Neural cell (in vitro differentiated cells): ENCODE results near the gene ZBTB7A. TPM values are rescaled to one million over a fixed set of nuclear protein-coding genes. Genes with fewer than 3 reads are reported as not detected.

Source experiments
- H2AFZ ChIP-seq: fragments of 200-600, 300-800 bp; sonication (generic), shearing (Covaris generic); 2 replicates; pipeline ENCODE4 v1.6.0; 2014; ENCODE audit warnings: low read depth, mild to moderate bottlenecking, antibody characterized with exemption, low read length, moderate library complexity
- H3F3A ChIP-seq: fragments of 200-600 bp; shearing (Covaris generic); 2 replicates; pipeline ENCODE4 v1.6.1; 2016; ENCODE audit warnings: mild to moderate bottlenecking, moderate library complexity, mixed read lengths, antibody characterized with exemption, low read length; ENCODE audit not compliant: insufficient read depth, poor library complexity, severe bottlenecking
- H3K27ac ChIP-seq: fragments of 200-600, 300-800 bp; sonication (generic), shearing (Covaris generic); 2 replicates; pipeline ENCODE4 v1.5.1; 2014; ENCODE audit warnings: mild to moderate bottlenecking, low read length, moderate library complexity
- H3K27me3 ChIP-seq: fragments of 300-800, 200-600 bp; sonication (generic), shearing (Covaris generic); 2 replicates; pipeline ENCODE4 v1.6.0; 2014; ENCODE audit warnings: mild to moderate bottlenecking, low read depth, low read length, moderate library complexity; ENCODE audit not compliant: insufficient read depth
- H3K36me3 ChIP-seq: fragments of 300-800, 200-600 bp; sonication (generic), shearing (Covaris generic); 2 replicates; pipeline ENCODE4 v1.5.1; 2014; ENCODE audit warnings: mild to moderate bottlenecking, antibody characterized with exemption, low read length, moderate library complexity; ENCODE audit not compliant: insufficient read depth
- H3K4me2 ChIP-seq: fragments of 300-800, 200-600 bp; sonication (generic), shearing (Covaris generic); 2 replicates; pipeline ENCODE4 v1.6.0; 2014; ENCODE audit warnings: mild to moderate bottlenecking, low read length
- H3K4me3 ChIP-seq: fragments of 300-800, 200-600 bp; sonication (generic), shearing (Covaris generic); 2 replicates; pipeline ENCODE4 v1.5.1; 2014; ENCODE audit warnings: mild to moderate bottlenecking, low read length, moderate library complexity
- H3K79me2 ChIP-seq: fragments of 200-600 bp; shearing (Covaris generic); replicated peaks from 2 replicates; pipeline ENCODE4 v1.6.0; 2014; ENCODE audit warnings: mild to moderate bottlenecking, low read length, moderate library complexity; ENCODE audit not compliant: insufficient read depth
- H3K9ac ChIP-seq: fragments of 300-800, 200-600 bp; sonication (generic), shearing (Covaris generic); 2 replicates; pipeline ENCODE4 v1.6.1; 2016; ENCODE audit warnings: mild to moderate bottlenecking, low read length, mixed read lengths
- H3K9me2 ChIP-seq: fragments of 200-600 bp; shearing (Covaris generic); 2 replicates; pipeline ENCODE4 v1.6.1; 2016; ENCODE audit warnings: mild to moderate bottlenecking, low read length, mixed read lengths; ENCODE audit not compliant: insufficient read depth
- H3K9me3 ChIP-seq: fragments of 200-600, 300-800 bp; sonication (generic), shearing (Covaris generic); 2 replicates; pipeline ENCODE4 v1.6.1; 2016; ENCODE audit warnings: mild to moderate bottlenecking, mixed run types, low read length, moderate library complexity, mixed read lengths
- H4K20me1 ChIP-seq: fragments of 200-600 bp; shearing (Covaris generic); 2 replicates; pipeline ENCODE4 v1.6.1; 2016; ENCODE audit warnings: mild to moderate bottlenecking, mixed run types; ENCODE audit not compliant: insufficient read depth
- EP300 ChIP-seq: fragments of 450-650 bp; conservative IDR thresholded peaks from 2 replicates; pipeline ENCODE4 v1.6.1; 2014; ENCODE audit warnings: antibody characterized with exemption, mild to moderate bottlenecking, moderate library complexity; ENCODE audit not compliant: poor library complexity, severe bottlenecking
- EZH2 ChIP-seq: fragments of 200-600, 300-800 bp; shearing (Covaris generic), sonication (generic); IDR thresholded peaks from 2 replicates; pipeline ENCODE4 v1.6.1; 2014; ENCODE audit warnings: antibody characterized with exemption, low read length, borderline replicate concordance, mild to moderate bottlenecking; ENCODE audit not compliant: insufficient read depth, poor library complexity, severe bottlenecking
- MXI1 ChIP-seq: fragments of 450-650 bp; conservative IDR thresholded peaks from 2 replicates; pipeline ENCODE4 v1.6.1; 2014; ENCODE audit warnings: antibody characterized with exemption, mild to moderate bottlenecking; ENCODE audit not compliant: poor library complexity, severe bottlenecking
- POLR2AphosphoS5 ChIP-seq: IDR thresholded peaks from 2 replicates; pipeline ENCODE4 v1.6.1; 2012
- RAD21 ChIP-seq: fragments of 450-650 bp; conservative IDR thresholded peaks from 2 replicates; pipeline ENCODE4 v1.6.1; 2014; ENCODE audit warnings: antibody characterized with exemption, mild to moderate bottlenecking, moderate library complexity
- SMC3 ChIP-seq: fragments of 450-650 bp; conservative IDR thresholded peaks from 2 replicates; pipeline ENCODE4 v1.6.1; 2014; ENCODE audit warnings: antibody characterized with exemption, mild to moderate bottlenecking, moderate library complexity; ENCODE audit not compliant: poor library complexity
- TAF1 ChIP-seq: IDR thresholded peaks from 2 replicates; pipeline ENCODE4 v1.6.1; 2012; ENCODE audit warnings: low read depth
- polyA plus RNA-seq: library from polyadenylated mRNA; depleted of rRNA; stranded (reverse); fragments of >200 nt; gene quantifications from 2 replicates; pipeline ENCODE4 v1.2.3, GENCODE V29; 2014
- TF ChIP-seq, protein P1 (sequence below): IDR thresholded peaks from 2 replicates; pipeline ENCODE4 v1.6.1; 2012; ENCODE audit warnings: borderline replicate concordance
- TF ChIP-seq, protein P2 (sequence below): fragments of 450-650 bp; IDR thresholded peaks from 2 replicates; pipeline ENCODE4 v1.5.1; 2014; ENCODE audit warnings: antibody characterized with exemption, mild to moderate bottlenecking, moderate library complexity; ENCODE audit not compliant: poor library complexity, severe bottlenecking

Gene ZBTB7A
- polyA plus RNA-seq, 1 donor from 2014 or later, result 1.7 TPM

DNA sequence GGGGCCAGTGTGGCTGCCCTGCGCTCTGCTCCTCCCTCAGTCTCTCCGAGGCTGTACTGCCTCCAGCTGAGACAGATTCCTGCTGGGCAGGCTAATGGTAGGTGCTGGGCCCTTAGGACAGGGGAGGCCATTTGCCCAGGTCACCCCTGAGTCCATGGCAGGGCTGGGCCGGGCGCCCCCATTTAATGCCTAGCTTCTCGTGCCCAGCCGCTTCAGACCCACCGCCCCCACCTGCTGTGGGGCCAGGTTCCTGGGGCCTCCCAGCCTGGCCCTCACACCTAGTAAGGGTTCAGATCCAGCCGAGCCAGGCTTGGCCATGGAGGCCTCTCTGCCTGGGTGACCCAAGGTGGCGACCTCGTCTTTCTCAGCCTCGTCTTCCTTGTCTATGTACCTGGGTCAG lies 41.4 kb downstream of the ZBTB7A start:
- Histone ChIP-seq H3K36me3 (no peaks in the 10 kb centered on the region), H3K4me3 (no peak overlapping the region), H3K79me2 (peaks cover 5% of the 10 kb centered on the region), H3F3A (no peaks in the 10 kb centered on the region), H3K27ac (no peak overlapping the region), H3K27me3 (no peaks in the 10 kb centered on the region), H4K20me1 (no peaks in the 10 kb centered on the region), H3K9ac (no peak overlapping the region), H2AFZ (no peak overlapping the region), H3K4me2 (no peak overlapping the region), H3K9me2 (no peaks in the 10 kb centered on the region), H3K9me3 (no peaks in the 10 kb centered on the region)
- TF ChIP-seq RAD21 (no peak), TAF1 (no peak), MXI1 (no peak), EZH2 (no peak), EP300 (no peak), SMC3 (no peak), POLR2AphosphoS5 (no peak)
- TF ChIP-seq, protein P1, sequence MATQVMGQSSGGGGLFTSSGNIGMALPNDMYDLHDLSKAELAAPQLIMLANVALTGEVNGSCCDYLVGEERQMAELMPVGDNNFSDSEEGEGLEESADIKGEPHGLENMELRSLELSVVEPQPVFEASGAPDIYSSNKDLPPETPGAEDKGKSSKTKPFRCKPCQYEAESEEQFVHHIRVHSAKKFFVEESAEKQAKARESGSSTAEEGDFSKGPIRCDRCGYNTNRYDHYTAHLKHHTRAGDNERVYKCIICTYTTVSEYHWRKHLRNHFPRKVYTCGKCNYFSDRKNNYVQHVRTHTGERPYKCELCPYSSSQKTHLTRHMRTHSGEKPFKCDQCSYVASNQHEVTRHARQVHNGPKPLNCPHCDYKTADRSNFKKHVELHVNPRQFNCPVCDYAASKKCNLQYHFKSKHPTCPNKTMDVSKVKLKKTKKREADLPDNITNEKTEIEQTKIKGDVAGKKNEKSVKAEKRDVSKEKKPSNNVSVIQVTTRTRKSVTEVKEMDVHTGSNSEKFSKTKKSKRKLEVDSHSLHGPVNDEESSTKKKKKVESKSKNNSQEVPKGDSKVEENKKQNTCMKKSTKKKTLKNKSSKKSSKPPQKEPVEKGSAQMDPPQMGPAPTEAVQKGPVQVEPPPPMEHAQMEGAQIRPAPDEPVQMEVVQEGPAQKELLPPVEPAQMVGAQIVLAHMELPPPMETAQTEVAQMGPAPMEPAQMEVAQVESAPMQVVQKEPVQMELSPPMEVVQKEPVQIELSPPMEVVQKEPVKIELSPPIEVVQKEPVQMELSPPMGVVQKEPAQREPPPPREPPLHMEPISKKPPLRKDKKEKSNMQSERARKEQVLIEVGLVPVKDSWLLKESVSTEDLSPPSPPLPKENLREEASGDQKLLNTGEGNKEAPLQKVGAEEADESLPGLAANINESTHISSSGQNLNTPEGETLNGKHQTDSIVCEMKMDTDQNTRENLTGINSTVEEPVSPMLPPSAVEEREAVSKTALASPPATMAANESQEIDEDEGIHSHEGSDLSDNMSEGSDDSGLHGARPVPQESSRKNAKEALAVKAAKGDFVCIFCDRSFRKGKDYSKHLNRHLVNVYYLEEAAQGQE, result no peak
- TF ChIP-seq, protein P2, sequence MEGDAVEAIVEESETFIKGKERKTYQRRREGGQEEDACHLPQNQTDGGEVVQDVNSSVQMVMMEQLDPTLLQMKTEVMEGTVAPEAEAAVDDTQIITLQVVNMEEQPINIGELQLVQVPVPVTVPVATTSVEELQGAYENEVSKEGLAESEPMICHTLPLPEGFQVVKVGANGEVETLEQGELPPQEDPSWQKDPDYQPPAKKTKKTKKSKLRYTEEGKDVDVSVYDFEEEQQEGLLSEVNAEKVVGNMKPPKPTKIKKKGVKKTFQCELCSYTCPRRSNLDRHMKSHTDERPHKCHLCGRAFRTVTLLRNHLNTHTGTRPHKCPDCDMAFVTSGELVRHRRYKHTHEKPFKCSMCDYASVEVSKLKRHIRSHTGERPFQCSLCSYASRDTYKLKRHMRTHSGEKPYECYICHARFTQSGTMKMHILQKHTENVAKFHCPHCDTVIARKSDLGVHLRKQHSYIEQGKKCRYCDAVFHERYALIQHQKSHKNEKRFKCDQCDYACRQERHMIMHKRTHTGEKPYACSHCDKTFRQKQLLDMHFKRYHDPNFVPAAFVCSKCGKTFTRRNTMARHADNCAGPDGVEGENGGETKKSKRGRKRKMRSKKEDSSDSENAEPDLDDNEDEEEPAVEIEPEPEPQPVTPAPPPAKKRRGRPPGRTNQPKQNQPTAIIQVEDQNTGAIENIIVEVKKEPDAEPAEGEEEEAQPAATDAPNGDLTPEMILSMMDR, result no peak

DNA sequence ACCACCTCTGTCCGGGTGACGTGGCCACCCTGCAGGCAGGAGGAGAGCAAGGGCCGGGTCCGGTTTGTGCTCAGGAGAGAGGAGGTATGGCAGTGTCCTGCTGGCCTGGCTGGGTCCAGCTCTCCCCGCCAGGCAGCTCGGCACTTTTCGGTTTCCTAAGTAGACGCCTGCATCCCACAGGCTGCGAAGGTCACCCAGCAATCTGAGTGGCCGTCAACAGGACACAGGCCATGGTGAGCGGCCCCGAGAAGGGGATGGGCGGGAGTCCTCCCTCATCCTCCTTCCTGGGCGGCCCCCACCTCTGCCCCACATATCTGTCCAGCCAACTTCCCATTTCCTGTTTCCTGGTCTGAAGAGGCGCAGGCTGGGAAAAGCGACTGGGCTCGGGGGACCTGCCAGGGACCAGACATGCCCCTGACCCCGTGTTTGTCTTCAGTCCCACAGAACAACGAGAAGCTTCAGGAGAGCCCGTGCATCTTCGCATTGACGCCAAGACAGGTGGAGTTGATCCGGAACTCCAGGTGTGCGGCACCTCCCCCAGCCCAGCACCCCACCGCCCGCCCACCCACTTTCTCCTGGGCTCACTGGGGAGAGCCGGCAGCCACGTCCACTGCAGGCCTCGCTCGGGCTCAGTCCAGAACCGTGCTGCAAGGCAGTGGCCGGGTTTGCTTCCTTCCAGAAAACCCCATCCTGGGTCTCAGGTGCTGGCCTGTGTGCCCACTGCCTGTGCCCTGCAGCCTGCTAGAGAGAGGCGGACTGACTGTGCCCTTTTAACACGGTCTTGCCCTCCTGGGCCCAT lies 42.9 kb downstream of the ZBTB7A start:
- Histone ChIP-seq H3K4me2 (no peak overlapping the region), H3K9ac (no peak overlapping the region), H3K27ac (no peak overlapping the region), H3K9me3 (no peaks in the 10 kb centered on the region), H3F3A (no peaks in the 10 kb centered on the region), H3K79me2 (peaks cover 5% of the 10 kb centered on the region), H3K9me2 (no peaks in the 10 kb centered on the region), H4K20me1 (no peaks in the 10 kb centered on the region), H3K36me3 (no peaks in the 10 kb centered on the region), H3K27me3 (no peaks in the 10 kb centered on the region), H2AFZ (no peak overlapping the region), H3K4me3 (no peak overlapping the region)
- TF ChIP-seq EP300 (no peak), SMC3 (no peak), RAD21 (no peak)
- TF ChIP-seq, protein P2, result no peak
